PC-3 (cell line): Measurements from ENCODE around the gene CUL4B.

Experiments used
- EZH2 ChIP-seq: fragments of 300-600 bp; sonication (generic); IDR thresholded peaks from one replicate; pipeline ENCODE4 v1.6.1; 2017; ENCODE audit warnings: antibody characterized with exemption, mild to moderate bottlenecking, low read length; ENCODE audit not compliant: unreplicated experiment
- TF ChIP-seq, protein P1 (sequence below): fragments of 300-600 bp; sonication (generic); conservative IDR thresholded peaks from 2 replicates; pipeline ENCODE4 v1.5.1; 2017; ENCODE audit warnings: antibody characterized with exemption, low read depth, mild to moderate bottlenecking, low read length

- TF ChIP-seq, protein P1, sequence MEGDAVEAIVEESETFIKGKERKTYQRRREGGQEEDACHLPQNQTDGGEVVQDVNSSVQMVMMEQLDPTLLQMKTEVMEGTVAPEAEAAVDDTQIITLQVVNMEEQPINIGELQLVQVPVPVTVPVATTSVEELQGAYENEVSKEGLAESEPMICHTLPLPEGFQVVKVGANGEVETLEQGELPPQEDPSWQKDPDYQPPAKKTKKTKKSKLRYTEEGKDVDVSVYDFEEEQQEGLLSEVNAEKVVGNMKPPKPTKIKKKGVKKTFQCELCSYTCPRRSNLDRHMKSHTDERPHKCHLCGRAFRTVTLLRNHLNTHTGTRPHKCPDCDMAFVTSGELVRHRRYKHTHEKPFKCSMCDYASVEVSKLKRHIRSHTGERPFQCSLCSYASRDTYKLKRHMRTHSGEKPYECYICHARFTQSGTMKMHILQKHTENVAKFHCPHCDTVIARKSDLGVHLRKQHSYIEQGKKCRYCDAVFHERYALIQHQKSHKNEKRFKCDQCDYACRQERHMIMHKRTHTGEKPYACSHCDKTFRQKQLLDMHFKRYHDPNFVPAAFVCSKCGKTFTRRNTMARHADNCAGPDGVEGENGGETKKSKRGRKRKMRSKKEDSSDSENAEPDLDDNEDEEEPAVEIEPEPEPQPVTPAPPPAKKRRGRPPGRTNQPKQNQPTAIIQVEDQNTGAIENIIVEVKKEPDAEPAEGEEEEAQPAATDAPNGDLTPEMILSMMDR = no peak
- no peak for TF ChIP-seq EZH2
Measured at GRCh38 chrX:120570011-120570600, 9.3 kb upstream of the CUL4B start.
